CD4-positive, CD25-positive, alpha-beta regulatory T cell (primary cell): ENCODE data around the gene GPR15. TPM values are rescaled to one million over a fixed set of nuclear protein-coding genes. Genes with fewer than 3 reads are reported as not detected.
A peak's percentile ranks its signal among the peaks of the same experiment; 100 is the strongest.

ENCODE experiments used
- ATAC-seq, 2 donors: fragments of 150-1000 bp; cut with Tn5 transposase; one replicate each; pipeline ENCODE4 v1.10.0; 2021; ENCODE audit warnings: low read depth in 2 of 2, moderate number of reproducible peaks in 2 of 2, moderate library complexity in 1 of 2
- DNase-seq, 3 donors: peaks; one replicate each; pipeline versions ENCODE4 v3.0.0 to v3.0.0-alpha.2; 2012 to 2022; ENCODE audit warnings: mixed read lengths in 1 of 3
- H3K27ac ChIP-seq: one replicate; pipeline ENCODE4 v1.7.0; 2013; ENCODE audit warnings: mild to moderate bottlenecking, low read length; ENCODE audit not compliant: insufficient read depth, poor library complexity, severe bottlenecking
- H3K27me3 ChIP-seq: one replicate; pipeline ENCODE4 v1.7.0; 2013; ENCODE audit warnings: low read length; ENCODE audit not compliant: control insufficient read depth, insufficient read depth
- H3K36me3 ChIP-seq: one replicate; pipeline ENCODE4 v1.7.0; 2013; ENCODE audit warnings: mild to moderate bottlenecking, low read length, moderate library complexity; ENCODE audit not compliant: control insufficient read depth, insufficient read depth
- H3K4me1 ChIP-seq: 2 replicates; pipeline ENCODE4 v1.7.0; 2013; ENCODE audit warnings: mild to moderate bottlenecking, low read length; ENCODE audit not compliant: insufficient read depth, control insufficient read depth, poor library complexity, severe bottlenecking
- H3K4me3 ChIP-seq: one replicate; pipeline ENCODE4 v1.7.0; 2013; ENCODE audit warnings: low read depth, mild to moderate bottlenecking, low read length, moderate library complexity
- H3K9me3 ChIP-seq, 2 experiments: 1 replicate in 1 of 2; 2 replicates in 1 of 2; pipeline ENCODE4 v1.7.0; 2013; ENCODE audit warnings: low read length in 2 of 2, mild to moderate bottlenecking in 1 of 2, moderate library complexity in 1 of 2; ENCODE audit not compliant: control insufficient read depth in 2 of 2
- H3K27ac Mint-ChIP-seq, 3 donors: one replicate each; pipeline ENCODE4 v1.8.0; 2020 to 2022; ENCODE audit warnings: mild to moderate bottlenecking in 3 of 3, mixed read lengths in 3 of 3, moderate library complexity in 2 of 3
- H3K27me3 Mint-ChIP-seq: one replicate; pipeline ENCODE4 v1.8.0; 2022; ENCODE audit warnings: mild to moderate bottlenecking, mixed read lengths
- H3K36me3 Mint-ChIP-seq: one replicate; pipeline ENCODE4 v1.8.0; 2020; ENCODE audit warnings: mixed read lengths
- H3K4me1 Mint-ChIP-seq, 4 donors: one replicate each; pipeline ENCODE4 v1.8.0; 2020 to 2022; ENCODE audit warnings: mixed read lengths in 4 of 4, mild to moderate bottlenecking in 1 of 4
- H3K4me3 Mint-ChIP-seq, 4 donors: one replicate each; pipeline ENCODE4 v1.8.0; 2020 to 2022; ENCODE audit warnings: mild to moderate bottlenecking in 4 of 4, mixed read lengths in 4 of 4, moderate library complexity in 3 of 4
- H3K9me3 Mint-ChIP-seq, 7 donors: one replicate each; pipeline ENCODE4 v1.8.0; 2020 to 2022; ENCODE audit warnings: mixed read lengths in 7 of 7, mild to moderate bottlenecking in 3 of 7, moderate library complexity in 2 of 7
- polyA plus RNA-seq, 4 donors: library from polyadenylated mRNA; unstranded; fragments of 300-500 nt; fragmentation: Illumina TruSeq; gene quantifications; one replicate each; pipeline ENCODE4 v1.2.3, GENCODE V29; 2021
- total RNA-seq: library from RNA; stranded (reverse); gene quantifications from one replicate; pipeline ENCODE4 v1.2.3, GENCODE V29; 2022

GPR15 gene
- total and polyA plus RNA-seq, 5 donors from 2014 or later = 5.7 to 72.4 (median 9.1) TPM

- Histone ChIP-seq H3K4me1 (no peaks in the 10 kb centered on the region), H3K9me3 (no peaks in the 10 kb centered on the region), H3K27me3 (no peaks in the 10 kb centered on the region), H3K36me3 (peaks cover 66% of the 10 kb centered on the region), H3K4me3 (no peak overlapping the region), H3K27ac (no peak overlapping the region)
- Mint-ChIP-seq H3K4me1 (peaks cover 12 to 43% (median 17%) of the 10 kb centered on the region in 4 donors), H3K4me3 (peak overlapping the region in 1 of 4 donors; percentile 43), H3K27me3 (no peaks in the 10 kb centered on the region), H3K9me3 (no peaks in the 10 kb centered on the region), H3K36me3 (peaks cover 52% of the 10 kb centered on the region), H3K27ac (peak overlapping the region in 2 of 3 donors; percentile 1 to 2)
- ATAC-seq (no peak), DNase-seq (no peak)
Measured at GRCh38 chr3:98583766-98584165, 52.0 kb downstream of the GPR15 start.

Other genes starting within 250 kb of the GPR15 start
- gene OR5H2, start 249.5 kb upstream of the GPR15 start, total RNA-seq = not detected
- gene OR5H2, start 249.5 kb upstream of the GPR15 start, polyA plus RNA-seq = not detected
- gene OR5K4, start 178.1 kb upstream of the GPR15 start, total RNA-seq = not detected
- not detected for gene OR5K4, start 178.1 kb upstream of the GPR15 start, polyA plus RNA-seq
- not detected for gene OR5K3, start 141.3 kb upstream of the GPR15 start, total RNA-seq
- gene OR5K3, start 141.3 kb upstream of the GPR15 start, polyA plus RNA-seq = not detected
- not detected for gene OR5K1, start 68.8 kb upstream of the GPR15 start, total RNA-seq
- gene OR5K1, start 68.8 kb upstream of the GPR15 start, polyA plus RNA-seq = not detected
- gene OR5K2, start 34.3 kb upstream of the GPR15 start, total RNA-seq = not detected
- not detected for gene OR5K2, start 34.3 kb upstream of the GPR15 start, polyA plus RNA-seq
- gene CLDND1, start 9.1 kb upstream of the GPR15 start, total RNA-seq = 266 TPM
- gene CLDND1, start 9.1 kb upstream of the GPR15 start, polyA plus RNA-seq = 100 to 1,000 TPM; 193 to 320 (median 249) TPM
- 22.8 TPM for gene CPOX, start 61.6 kb downstream of the GPR15 start, total RNA-seq
- 1 to 10 TPM; 7.1 to 9.5 (median 7.2) TPM for gene CPOX, start 61.6 kb downstream of the GPR15 start, polyA plus RNA-seq
- gene ST3GAL6, start 231.4 kb downstream of the GPR15 start, total RNA-seq = 0.89 TPM
- gene ST3GAL6, start 231.4 kb downstream of the GPR15 start, polyA plus RNA-seq = under 1 TPM in 1 of 4 donors, not detected in 3; 0.37 TPM